ENCODE data around the gene VMO1. TPM values are rescaled to one million over a fixed set of nuclear protein-coding genes. Genes with fewer than 3 reads are reported as not detected.

The VMO1 gene
- total and polyA plus RNA-seq, 9 of the 15 experiments (the other 6 are each of a cell fraction or from before 2014, with no cell fraction given): 0.31 TPM; not detected in 8

- Histone ChIP-seq H3K27ac (ENCODE audit: extremely low read depth, low read depth, low read length) (no peak overlapping the region), H3K9ac (ENCODE audit: insufficient read depth in 1 of 2, low read depth in 2 of 2, low read length in 2 of 2) (no peak overlapping the region), H3K27me3 (ENCODE audit: control insufficient read depth in 2 of 2, insufficient read depth in 2 of 2, low read length in 2 of 2) (no peaks in the 10 kb centered on the region), H3K79me2 (ENCODE audit: control insufficient read depth, insufficient read depth, low read length) (no peaks in the 10 kb centered on the region), H3K4me1 (replicated peaks in 1 of 2; ENCODE audit: control insufficient read depth in 2 of 2, insufficient read depth in 2 of 2, low read length in 2 of 2) (peaks cover 0 to 4% of the 10 kb centered on the region in 2 experiments; a peak in 3 of 5 replicates), H4K20me1 (replicated peaks; ENCODE audit: control insufficient read depth, insufficient read depth, low read length) (no peaks in the 10 kb centered on the region), H2AFZ (ENCODE audit: low read depth, low read length) (no peak overlapping the region), H3K9me3 (replicated peaks; ENCODE audit: control insufficient read depth, insufficient read depth, low read depth, low read length) (no peaks in the 10 kb centered on the region), H3K36me3 (ENCODE audit: control insufficient read depth, insufficient read depth, low read length) (no peaks in the 10 kb centered on the region), H3K4me3 (no peak overlapping the region), H3K9me1 (ENCODE audit: control insufficient read depth, insufficient read depth, low read length) (peaks cover 4% of the 10 kb centered on the region), H3K4me2 (ENCODE audit: insufficient read depth, low read length) (no peak overlapping the region)
- intact Hi-C loops (cut with micrococcal nuclease): loop anchor here (5.0 kb wide), 1 partner anchor 67 kb away; no protein-coding TSS in a partner anchor
- ChIA-PET POLR2A (no interaction called here), CTCF (ENCODE audit: low intra/inter-chr PET ratio) (interaction anchor here (0.7 to 0.8 kb wide), 2 partner anchors 66 to 67 kb away, joined by 3 to 4 read pairs; no protein-coding TSS in a partner anchor)
- WGBS (ENCODE audit: insufficient coverage, low coverage, missing lambda C conversion rate): 49% methylated on average over 5 of the region's 7 CpGs
- DNase-seq (ENCODE audit: extremely low read depth in 1 of 4, low spot score in 3 of 4) (peak in 2 of 4 experiments; percentile 24 to 28), FAIRE-seq (peak; percentile 67), ATAC-seq (peak; percentile 79)
- BruUV-seq (replicated peaks): no TSS peak
- in situ Hi-C loops (cut with MboI): no loop called here
- TF ChIP-seq PTTG1 (tag; IDR thresholded peaks at IDR 0.05; ENCODE audit: low read depth) (no peak), ATF7 (IDR thresholded peaks at IDR 0.05) (no peak), ZNF384 (IDR thresholded peaks at IDR 0.05; ENCODE audit: low read depth, low read length) (no peak)
- TF ChIP-seq, protein P1, sequence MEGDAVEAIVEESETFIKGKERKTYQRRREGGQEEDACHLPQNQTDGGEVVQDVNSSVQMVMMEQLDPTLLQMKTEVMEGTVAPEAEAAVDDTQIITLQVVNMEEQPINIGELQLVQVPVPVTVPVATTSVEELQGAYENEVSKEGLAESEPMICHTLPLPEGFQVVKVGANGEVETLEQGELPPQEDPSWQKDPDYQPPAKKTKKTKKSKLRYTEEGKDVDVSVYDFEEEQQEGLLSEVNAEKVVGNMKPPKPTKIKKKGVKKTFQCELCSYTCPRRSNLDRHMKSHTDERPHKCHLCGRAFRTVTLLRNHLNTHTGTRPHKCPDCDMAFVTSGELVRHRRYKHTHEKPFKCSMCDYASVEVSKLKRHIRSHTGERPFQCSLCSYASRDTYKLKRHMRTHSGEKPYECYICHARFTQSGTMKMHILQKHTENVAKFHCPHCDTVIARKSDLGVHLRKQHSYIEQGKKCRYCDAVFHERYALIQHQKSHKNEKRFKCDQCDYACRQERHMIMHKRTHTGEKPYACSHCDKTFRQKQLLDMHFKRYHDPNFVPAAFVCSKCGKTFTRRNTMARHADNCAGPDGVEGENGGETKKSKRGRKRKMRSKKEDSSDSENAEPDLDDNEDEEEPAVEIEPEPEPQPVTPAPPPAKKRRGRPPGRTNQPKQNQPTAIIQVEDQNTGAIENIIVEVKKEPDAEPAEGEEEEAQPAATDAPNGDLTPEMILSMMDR (IDR thresholded peaks at IDR 0.05 in 2 of 3, conservative IDR thresholded peaks at IDR 0.05 in 1 of 3; ENCODE audit: insufficient read depth in 2 of 3, low read depth in 1 of 3, low read length in 3 of 3): peak; percentile 61 to 75 (median 72)
- TF ChIP-seq, protein P2, sequence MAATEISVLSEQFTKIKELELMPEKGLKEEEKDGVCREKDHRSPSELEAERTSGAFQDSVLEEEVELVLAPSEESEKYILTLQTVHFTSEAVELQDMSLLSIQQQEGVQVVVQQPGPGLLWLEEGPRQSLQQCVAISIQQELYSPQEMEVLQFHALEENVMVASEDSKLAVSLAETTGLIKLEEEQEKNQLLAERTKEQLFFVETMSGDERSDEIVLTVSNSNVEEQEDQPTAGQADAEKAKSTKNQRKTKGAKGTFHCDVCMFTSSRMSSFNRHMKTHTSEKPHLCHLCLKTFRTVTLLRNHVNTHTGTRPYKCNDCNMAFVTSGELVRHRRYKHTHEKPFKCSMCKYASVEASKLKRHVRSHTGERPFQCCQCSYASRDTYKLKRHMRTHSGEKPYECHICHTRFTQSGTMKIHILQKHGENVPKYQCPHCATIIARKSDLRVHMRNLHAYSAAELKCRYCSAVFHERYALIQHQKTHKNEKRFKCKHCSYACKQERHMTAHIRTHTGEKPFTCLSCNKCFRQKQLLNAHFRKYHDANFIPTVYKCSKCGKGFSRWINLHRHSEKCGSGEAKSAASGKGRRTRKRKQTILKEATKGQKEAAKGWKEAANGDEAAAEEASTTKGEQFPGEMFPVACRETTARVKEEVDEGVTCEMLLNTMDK (IDR thresholded peaks at IDR 0.05; ENCODE audit: borderline replicate concordance, insufficient read depth, low read depth, low read length, poor library complexity, severe bottlenecking): no peak
- TF ChIP-seq, protein P3, sequence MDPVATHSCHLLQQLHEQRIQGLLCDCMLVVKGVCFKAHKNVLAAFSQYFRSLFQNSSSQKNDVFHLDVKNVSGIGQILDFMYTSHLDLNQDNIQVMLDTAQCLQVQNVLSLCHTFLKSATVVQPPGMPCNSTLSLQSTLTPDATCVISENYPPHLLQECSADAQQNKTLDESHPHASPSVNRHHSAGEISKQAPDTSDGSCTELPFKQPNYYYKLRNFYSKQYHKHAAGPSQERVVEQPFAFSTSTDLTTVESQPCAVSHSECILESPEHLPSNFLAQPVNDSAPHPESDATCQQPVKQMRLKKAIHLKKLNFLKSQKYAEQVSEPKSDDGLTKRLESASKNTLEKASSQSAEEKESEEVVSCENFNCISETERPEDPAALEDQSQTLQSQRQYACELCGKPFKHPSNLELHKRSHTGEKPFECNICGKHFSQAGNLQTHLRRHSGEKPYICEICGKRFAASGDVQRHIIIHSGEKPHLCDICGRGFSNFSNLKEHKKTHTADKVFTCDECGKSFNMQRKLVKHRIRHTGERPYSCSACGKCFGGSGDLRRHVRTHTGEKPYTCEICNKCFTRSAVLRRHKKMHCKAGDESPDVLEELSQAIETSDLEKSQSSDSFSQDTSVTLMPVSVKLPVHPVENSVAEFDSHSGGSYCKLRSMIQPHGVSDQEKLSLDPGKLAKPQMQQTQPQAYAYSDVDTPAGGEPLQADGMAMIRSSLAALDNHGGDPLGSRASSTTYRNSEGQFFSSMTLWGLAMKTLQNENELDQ (CRISPR knock-in tag; IDR thresholded peaks at IDR 0.05; ENCODE audit: borderline replicate concordance): no peak
- TF ChIP-seq, protein P4, sequence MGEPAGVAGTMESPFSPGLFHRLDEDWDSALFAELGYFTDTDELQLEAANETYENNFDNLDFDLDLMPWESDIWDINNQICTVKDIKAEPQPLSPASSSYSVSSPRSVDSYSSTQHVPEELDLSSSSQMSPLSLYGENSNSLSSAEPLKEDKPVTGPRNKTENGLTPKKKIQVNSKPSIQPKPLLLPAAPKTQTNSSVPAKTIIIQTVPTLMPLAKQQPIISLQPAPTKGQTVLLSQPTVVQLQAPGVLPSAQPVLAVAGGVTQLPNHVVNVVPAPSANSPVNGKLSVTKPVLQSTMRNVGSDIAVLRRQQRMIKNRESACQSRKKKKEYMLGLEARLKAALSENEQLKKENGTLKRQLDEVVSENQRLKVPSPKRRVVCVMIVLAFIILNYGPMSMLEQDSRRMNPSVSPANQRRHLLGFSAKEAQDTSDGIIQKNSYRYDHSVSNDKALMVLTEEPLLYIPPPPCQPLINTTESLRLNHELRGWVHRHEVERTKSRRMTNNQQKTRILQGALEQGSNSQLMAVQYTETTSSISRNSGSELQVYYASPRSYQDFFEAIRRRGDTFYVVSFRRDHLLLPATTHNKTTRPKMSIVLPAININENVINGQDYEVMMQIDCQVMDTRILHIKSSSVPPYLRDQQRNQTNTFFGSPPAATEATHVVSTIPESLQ (CRISPR knock-in tag; IDR thresholded peaks at IDR 0.05): no peak
- TF ChIP-seq, protein P5, sequence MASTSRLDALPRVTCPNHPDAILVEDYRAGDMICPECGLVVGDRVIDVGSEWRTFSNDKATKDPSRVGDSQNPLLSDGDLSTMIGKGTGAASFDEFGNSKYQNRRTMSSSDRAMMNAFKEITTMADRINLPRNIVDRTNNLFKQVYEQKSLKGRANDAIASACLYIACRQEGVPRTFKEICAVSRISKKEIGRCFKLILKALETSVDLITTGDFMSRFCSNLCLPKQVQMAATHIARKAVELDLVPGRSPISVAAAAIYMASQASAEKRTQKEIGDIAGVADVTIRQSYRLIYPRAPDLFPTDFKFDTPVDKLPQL (IDR thresholded peaks at IDR 0.05; ENCODE audit: extremely low read depth, insufficient read length): no peak
Measured at GRCh38 chr17:4815043-4815675, 29.0 kb upstream of the VMO1 start.
